B cell (primary cell): ENCODE results near the gene PDZD4. TPM values are rescaled to one million over a fixed set of nuclear protein-coding genes. Genes with fewer than 3 reads are reported as not detected.

Experiments used
- ATAC-seq: fragments of 200-7000 bp; cut with Tn5 transposase; one replicate; pipeline ENCODE4 v1.10.0; 2021; ENCODE audit warnings: low read depth, mild to moderate bottlenecking, moderate number of reproducible peaks, moderate library complexity
- CTCF ChIA-PET: fragments of 350-600 bp; sonication (Branson Sonifier 250); formaldehyde crosslinking; loops from one replicate; lab custom pipeline; 2021; ENCODE audit warnings: antibody characterized with exemption, inconsistent platforms; lab: Charles Lee
- POLR2A ChIA-PET: fragments of 350-600 bp; sonication (Branson Sonifier 250); formaldehyde crosslinking; loops from one replicate; lab custom pipeline; 2021; ENCODE audit warnings: antibody characterized with exemption; lab: Charles Lee
- DNase-seq: peaks from one replicate; pipeline ENCODE4 v3.0.0; 2013
- H2AFZ ChIP-seq: 2 replicates; pipeline ENCODE4 v1.6.1; 2012; ENCODE audit warnings: mild to moderate bottlenecking, low read depth, low read length; ENCODE audit not compliant: insufficient read depth, poor library complexity, severe bottlenecking
- H3K27ac ChIP-seq, 2 donors: 1 replicate in 1 of 2; 2 replicates in 1 of 2; pipeline ENCODE4 v1.5.1; 2012 to 2013; ENCODE audit warnings: low read length in 2 of 2, mild to moderate bottlenecking in 2 of 2, moderate library complexity in 1 of 2
- H3K27me3 ChIP-seq, 4 experiments: fragments of 200-600 bp in 1 of 4; sonication (generic) in 1 of 4; replicated peaks in 1 of 4; 1 replicate in 2 of 4; 2 replicates in 2 of 4; pipeline versions ENCODE4 v1.6.1 to v1.7.0; 2013 to 2016; ENCODE audit warnings: low read length in 3 of 4, mild to moderate bottlenecking in 2 of 4, mixed read lengths in 1 of 4, moderate library complexity in 1 of 4; ENCODE audit not compliant: insufficient read depth in 4 of 4, control insufficient read depth in 3 of 4; ENCODE audit errors: control extremely low read depth in 1 of 4
- H3K36me3 ChIP-seq, 2 experiments: replicated peaks in 1 of 2; 1 replicate in 1 of 2; 2 replicates in 1 of 2; pipeline versions ENCODE4 v1.6.1 to v1.7.1; 2013; ENCODE audit warnings: low read length in 1 of 2; ENCODE audit not compliant: insufficient read depth in 2 of 2, control insufficient read depth in 1 of 2; ENCODE audit errors: control extremely low read depth in 1 of 2, extremely low read depth in 1 of 2
- H3K4me1 ChIP-seq, 2 donors: fragments of 200-600 bp in 1 of 2; sonication (generic) in 1 of 2; 1 replicate in 1 of 2; 2 replicates in 1 of 2; pipeline versions ENCODE4 v1.5.1 to v1.6.1; 2013 to 2017; ENCODE audit warnings: low read length in 2 of 2; ENCODE audit not compliant: control insufficient read depth in 2 of 2, insufficient read depth in 2 of 2
- H3K4me2 ChIP-seq: replicated peaks from 2 replicates; pipeline ENCODE3; 2012; ENCODE audit warnings: mild to moderate bottlenecking, low read depth, low read length; ENCODE audit not compliant: poor library complexity, severe bottlenecking
- H3K4me3 ChIP-seq, 5 experiments: fragments of 200-600 bp in 1 of 5; sonication (generic) in 1 of 5; 1 replicate in 3 of 5; 2 replicates in 2 of 5; pipeline versions ENCODE4 v1.5.1 to v1.7.0; 2011 to 2016; ENCODE audit warnings: low read length in 4 of 5, mild to moderate bottlenecking in 4 of 5, low read depth in 2 of 5, control low read depth in 1 of 5, moderate library complexity in 1 of 5; ENCODE audit not compliant: insufficient read depth in 1 of 5; ENCODE audit errors: control extremely low read depth in 1 of 5, extremely low read depth in 1 of 5
- H3K79me2 ChIP-seq: fragments of 200-600 bp; sonication (generic); one replicate; pipeline ENCODE4 v1.6.0; 2016; ENCODE audit warnings: low read length; ENCODE audit not compliant: control insufficient read depth, insufficient read depth
- H3K9ac ChIP-seq: fragments of 200-600 bp; sonication (generic); 2 replicates; pipeline ENCODE4 v1.6.1; 2017; ENCODE audit warnings: mild to moderate bottlenecking, low read length, moderate library complexity
- H3K9me3 ChIP-seq, 3 donors: one replicate each; pipeline versions ENCODE4 v1.6.1 to v1.7.1; 2013; ENCODE audit warnings: low read length in 2 of 3; ENCODE audit not compliant: control insufficient read depth in 2 of 3, insufficient read depth in 1 of 3; ENCODE audit errors: control extremely low read depth in 1 of 3
- H4K20me1 ChIP-seq: 2 replicates; pipeline ENCODE4 v1.6.0; 2012; ENCODE audit warnings: mild to moderate bottlenecking, low read length; ENCODE audit not compliant: insufficient read depth, control insufficient read depth, poor library complexity, severe bottlenecking
- H3K27ac Mint-ChIP-seq: one replicate; pipeline ENCODE4 v1.8.0; 2021; ENCODE audit warnings: mixed read lengths
- H3K27me3 Mint-ChIP-seq: one replicate; pipeline ENCODE4 v1.8.0; 2021; ENCODE audit warnings: mixed read lengths
- H3K4me1 Mint-ChIP-seq: one replicate; pipeline ENCODE4 v1.8.0; 2021; ENCODE audit warnings: mixed read lengths
- H3K4me3 Mint-ChIP-seq: one replicate; pipeline ENCODE4 v1.8.0; 2021; ENCODE audit warnings: mixed read lengths
- H3K9me3 Mint-ChIP-seq: one replicate; pipeline ENCODE4 v1.8.0; 2022; ENCODE audit warnings: mixed read lengths; ENCODE audit not compliant: insufficient read depth
- EZH2 ChIP-seq: IDR thresholded peaks from 2 replicates; pipeline ENCODE4 v1.6.1; 2012; ENCODE audit warnings: borderline replicate concordance, low read depth, mild to moderate bottlenecking, moderate library complexity, low read length; ENCODE audit not compliant: insufficient read depth, poor library complexity, severe bottlenecking
- WGBS: methylation state at CpG from one replicate; pipeline ENCODE4 v1.1.5; 2013; ENCODE audit warnings: missing lambda C conversion rate; ENCODE audit not compliant: insufficient coverage; 5-methylcytosine and 5-hydroxymethylcytosine counted together
- intact Hi-C: fragments of 100-400 bp; cut with micrococcal nuclease; formaldehyde crosslinking; loops from one replicate; pipeline ENCODE4 v1.10.0; 2022
- polyA plus RNA-seq: library from polyadenylated mRNA; depleted of rRNA; stranded (reverse); fragments of >200 nt; gene quantifications from 2 replicates; pipeline ENCODE4 v1.2.3, GENCODE V29; 2012
- total RNA-seq, 2 donors: library from RNA; stranded (reverse); fragments of 120-200 nt in 1 of 2; gene quantifications; 1 replicate in 1 of 2; 2 replicates in 1 of 2; pipeline versions ENCODE4 v1.2.3 to v1.2.4, GENCODE V29; 2013 to 2022
- TF ChIP-seq, protein P1 (sequence below): fragments of 200-600 bp; IDR thresholded peaks from one replicate; pipeline ENCODE4 v1.8.0; 2022; ENCODE audit warnings: antibody characterized with exemption, mild to moderate bottlenecking

PDZD4 gene
- total and polyA plus RNA-seq, 2 donors (not counting 1 experiment from before 2014, with no cell fraction given), result 0.36 TPM; not detected in 1

GRCh38 chrX:153779891-153780677 lies 50.3 kb downstream of the PDZD4 start:
- no peak overlapping the region for H3K4me3 Mint-ChIP-seq
- Histone ChIP-seq H3K27ac (no peak overlapping the region), H3K4me3 (no peak overlapping the region), H3K27me3 (peaks cover 0 to 2% (median 0%) of the 10 kb centered on the region in 4 experiments), H2AFZ (no peak overlapping the region), H3K79me2 (no peaks in the 10 kb centered on the region), H4K20me1 (no peaks in the 10 kb centered on the region), H3K4me1 (no peaks in the 10 kb centered on the region), H3K9me3 (no peaks in the 10 kb centered on the region), H3K9ac (no peak overlapping the region), H3K4me2 (no peak overlapping the region), H3K36me3 (no peaks in the 10 kb centered on the region)
- intact Hi-C loops, result no loop called here
- H3K9me3 Mint-ChIP-seq, result no peaks in the 10 kb centered on the region
- CTCF ChIA-PET, result no interaction called here
- H3K27me3 Mint-ChIP-seq, result peaks cover 7% of the 10 kb centered on the region
- H3K27ac Mint-ChIP-seq, result no peak overlapping the region
- POLR2A ChIA-PET, result no interaction called here
- TF ChIP-seq, protein P1, sequence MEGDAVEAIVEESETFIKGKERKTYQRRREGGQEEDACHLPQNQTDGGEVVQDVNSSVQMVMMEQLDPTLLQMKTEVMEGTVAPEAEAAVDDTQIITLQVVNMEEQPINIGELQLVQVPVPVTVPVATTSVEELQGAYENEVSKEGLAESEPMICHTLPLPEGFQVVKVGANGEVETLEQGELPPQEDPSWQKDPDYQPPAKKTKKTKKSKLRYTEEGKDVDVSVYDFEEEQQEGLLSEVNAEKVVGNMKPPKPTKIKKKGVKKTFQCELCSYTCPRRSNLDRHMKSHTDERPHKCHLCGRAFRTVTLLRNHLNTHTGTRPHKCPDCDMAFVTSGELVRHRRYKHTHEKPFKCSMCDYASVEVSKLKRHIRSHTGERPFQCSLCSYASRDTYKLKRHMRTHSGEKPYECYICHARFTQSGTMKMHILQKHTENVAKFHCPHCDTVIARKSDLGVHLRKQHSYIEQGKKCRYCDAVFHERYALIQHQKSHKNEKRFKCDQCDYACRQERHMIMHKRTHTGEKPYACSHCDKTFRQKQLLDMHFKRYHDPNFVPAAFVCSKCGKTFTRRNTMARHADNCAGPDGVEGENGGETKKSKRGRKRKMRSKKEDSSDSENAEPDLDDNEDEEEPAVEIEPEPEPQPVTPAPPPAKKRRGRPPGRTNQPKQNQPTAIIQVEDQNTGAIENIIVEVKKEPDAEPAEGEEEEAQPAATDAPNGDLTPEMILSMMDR, result no peak
- no peak for TF ChIP-seq EZH2
- peaks cover 4% of the 10 kb centered on the region for H3K4me1 Mint-ChIP-seq
- 67% methylated on average over 5 of the region's 18 CpGs for WGBS
- ATAC-seq, result no peak
- no peak for DNase-seq

GRCh38 chrX:153778684-153779101 lies 51.7 kb downstream of the PDZD4 start:
- CTCF ChIA-PET, result interaction anchor here (1.2 kb wide), 1 partner anchor 168 kb away, joined by 3 read pairs; no protein-coding TSS in a partner anchor
- no peak for ATAC-seq
- H4K20me1 ChIP-seq, result no peaks in the 10 kb centered on the region

More at GRCh38 chrX:153778684-153779101, 51.7 kb downstream of the PDZD4 start:
- Mint-ChIP-seq H3K27me3 (peaks cover 7% of the 10 kb centered on the region), H3K9me3 (no peaks in the 10 kb centered on the region), H3K4me1 (peaks cover 4% of the 10 kb centered on the region), H3K4me3 (no peak overlapping the region), H3K27ac (no peak overlapping the region)
- TF ChIP-seq, protein P1, result no peak
- no peak for TF ChIP-seq EZH2
- Histone ChIP-seq H3K4me1 (no peaks in the 10 kb centered on the region), H3K36me3 (no peaks in the 10 kb centered on the region), H3K9me3 (no peaks in the 10 kb centered on the region), H3K27ac (no peak overlapping the region), H2AFZ (no peak overlapping the region), H3K9ac (no peak overlapping the region), H3K79me2 (no peaks in the 10 kb centered on the region), H3K4me3 (no peak overlapping the region), H3K27me3 (peaks cover 0 to 2% (median 0%) of the 10 kb centered on the region in 4 experiments), H3K4me2 (no peak overlapping the region)
- POLR2A ChIA-PET, result no interaction called here
- 84% methylated on average over 9 of the region's 16 CpGs for WGBS
- DNase-seq, result no peak
- intact Hi-C loops, result no loop called here
